ENCODE measurements around the gene PTGES3L.
"Not testable (repeated sequence)": the region's sequence is repeated elsewhere in the genome, so short reads cannot be mapped to it uniquely, and the experiment has no call there.

The PTGES3L gene

GRCh38 chr17:42992872-42993271 lies 13.0 kb upstream of the PTGES3L start:
- Histone ChIP-seq H3K9me3 (replicated peaks in 1 of 11) (no peaks in the 10 kb centered on the region), H3K9ac (0 out of 22 replicates have a peak overlapping the region, but pooled peaks of 1 of the 11 experiments have one; percentile 24), H3K27ac (no peak overlapping the region), H3K4me3 (no peak overlapping the region), H4K20me1 (peaks cover 0 to 8% (median 0%) of the 10 kb centered on the region in 11 experiments; a peak in 3 of 22 replicates), H3K4me2 (no peak overlapping the region), H3K36me3 (peaks cover 68 to 77% (median 71%) of the 10 kb centered on the region in 11 experiments), H3K27me3 (no peaks in the 10 kb centered on the region), H3K4me1 (peaks cover 16 to 36% (median 27%) of the 10 kb centered on the region in 10 experiments)
- no peak for TF ChIP-seq Cebpa-rat (IDR thresholded peaks at IDR 0.05)

- no peak for TF ChIP-seq Cebpa-rat (IDR thresholded peaks at IDR 0.05)
- H3K27ac ChIP-seq: no peak overlapping the region
- peak overlapping the region in 1 of 11 experiments; percentile 19; a peak in 1 of 22 replicates for H3K9ac ChIP-seq
- no peak overlapping the region for H3K4me3 ChIP-seq
- peaks cover 80 to 91% (median 85%) of the 10 kb centered on the region in 11 experiments for H3K36me3 ChIP-seq
- no peaks in the 10 kb centered on the region for H3K9me3 ChIP-seq (replicated peaks in 1 of 11)
- peaks cover 4 to 35% (median 21%) of the 10 kb centered on the region in 10 experiments; a peak in 19 of 20 replicates for H3K4me1 ChIP-seq
- H3K4me2 ChIP-seq: no peak overlapping the region
- H4K20me1 ChIP-seq: peaks cover 0 to 8% (median 0%) of the 10 kb centered on the region in 11 experiments; a peak in 3 of 22 replicates
- H3K27me3 ChIP-seq: no peaks in the 10 kb centered on the region
Observed at GRCh38 chr17:42991471-42991870, 11.6 kb upstream of the PTGES3L start.

- H3K9ac ChIP-seq: peak overlapping the region in 5 of 11 experiments; percentile 3 to 51 (median 15); a peak in 3 of 22 replicates
- peak overlapping the region in 1 of 11 experiments; percentile 4; a peak in 2 of 22 replicates for H3K27ac ChIP-seq
- no peak overlapping the region for H3K4me3 ChIP-seq
- peaks cover 0 to 8% (median 0%) of the 10 kb centered on the region in 11 experiments; a peak in 3 of 22 replicates for H4K20me1 ChIP-seq
- no peaks in the 10 kb centered on the region for H3K27me3 ChIP-seq
- H3K36me3 ChIP-seq: peaks cover 80 to 94% (median 90%) of the 10 kb centered on the region in 11 experiments
- no peaks in the 10 kb centered on the region for H3K9me3 ChIP-seq (replicated peaks in 1 of 11)
- TF ChIP-seq Cebpa-rat (IDR thresholded peaks at IDR 0.05): no peak
- peak overlapping the region in 7 of 11 experiments; percentile 7 to 48 (median 22); a peak in 8 of 22 replicates for H3K4me2 ChIP-seq
- peaks cover 19 to 49% (median 34%) of the 10 kb centered on the region in 10 experiments for H3K4me1 ChIP-seq
Observed at GRCh38 chr17:42989726-42990652, 10.1 kb upstream of the PTGES3L start.

GRCh38 chr17:42989141-42989540 lies 9.3 kb upstream of the PTGES3L start:
- Histone ChIP-seq H3K27me3 (no peaks in the 10 kb centered on the region), H3K4me1 (peaks cover 27 to 58% (median 43%) of the 10 kb centered on the region in 10 experiments), H3K36me3 (peaks cover 73 to 85% (median 83%) of the 10 kb centered on the region in 11 experiments), H3K4me3 (no peak overlapping the region), H4K20me1 (peaks cover 0 to 8% (median 0%) of the 10 kb centered on the region in 11 experiments; a peak in 3 of 22 replicates), H3K9ac (no peak overlapping the region), H3K27ac (no peak overlapping the region), H3K9me3 (replicated peaks in 1 of 11) (no peaks in the 10 kb centered on the region), H3K4me2 (no peak overlapping the region)
- TF ChIP-seq Cebpa-rat (IDR thresholded peaks at IDR 0.05): no peak

DNA sequence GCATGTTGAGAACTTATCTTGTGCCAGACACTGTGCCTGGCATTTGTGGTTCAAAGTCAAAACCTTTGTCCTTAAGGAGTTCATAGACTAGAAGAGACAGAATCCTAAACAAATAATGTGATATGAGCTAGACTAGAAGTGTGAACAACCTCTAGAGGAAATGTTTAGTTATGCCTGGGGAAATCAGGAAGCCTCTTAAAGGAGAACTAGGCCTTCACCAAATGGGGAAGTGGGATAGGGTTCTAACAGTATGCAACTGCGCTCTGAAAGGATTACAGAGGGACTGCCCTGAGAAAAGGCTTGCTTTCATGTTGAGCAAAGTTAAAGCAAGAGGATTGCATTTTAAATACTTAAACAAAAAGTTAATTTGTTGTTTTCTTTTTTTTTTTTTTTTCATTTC lies 5.3 kb upstream of the PTGES3L start:
- Histone ChIP-seq H3K4me2 (peak overlapping the region; percentile 62 to 96 (median 86)), H3K36me3 (peaks cover 34 to 54% (median 47%) of the 10 kb centered on the region in 11 experiments), H3K27ac (peak overlapping the region; percentile 47 to 80 (median 76); a peak in 21 of 22 replicates), H3K9me3 (replicated peaks in 1 of 11) (no peaks in the 10 kb centered on the region), H4K20me1 (peaks cover 0 to 20% (median 5%) of the 10 kb centered on the region in 11 experiments; a peak in 8 of 22 replicates), H3K4me3 (peak overlapping the region in 8 of 10 experiments; percentile 12 to 49 (median 36); a peak in 11 of 20 replicates), H3K4me1 (peaks cover 52 to 76% (median 61%) of the 10 kb centered on the region in 10 experiments), H3K9ac (peak overlapping the region; percentile 18 to 69 (median 64); a peak in 20 of 22 replicates), H3K27me3 (no peaks in the 10 kb centered on the region)
- no peak for TF ChIP-seq Cebpa-rat (IDR thresholded peaks at IDR 0.05)

DNA sequence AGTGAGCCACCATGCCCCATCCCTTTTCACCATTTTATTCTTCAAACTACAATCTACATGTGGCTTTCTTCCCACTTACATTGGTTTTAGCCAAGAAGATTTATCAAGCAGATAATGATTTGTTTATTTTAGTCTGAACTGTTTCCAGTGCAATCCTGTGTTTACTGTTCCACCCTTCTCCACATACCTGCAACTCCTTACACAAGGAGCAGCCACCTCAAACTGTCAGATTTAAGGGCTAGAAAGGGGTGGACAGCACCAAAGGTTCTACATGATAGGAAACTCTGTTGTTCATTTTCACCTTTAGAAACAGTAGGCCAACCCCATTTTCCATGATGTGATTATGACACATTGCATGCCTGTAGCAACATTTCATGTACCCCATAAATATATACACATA lies 2.4 kb upstream of the PTGES3L start:
- no peaks in the 10 kb centered on the region for H3K9me3 ChIP-seq (replicated peaks in 1 of 11)
- H3K4me1 ChIP-seq: peaks cover 63 to 72% (median 66%) of the 10 kb centered on the region in 10 experiments
- H3K4me3 ChIP-seq: peak overlapping the region; percentile 89 to 100 (median 97); a peak in 15 of 20 replicates
- peak overlapping the region; percentile 89 to 99 (median 95) for H3K4me2 ChIP-seq
- peaks cover 5 to 25% (median 17%) of the 10 kb centered on the region in 11 experiments for H3K36me3 ChIP-seq
- no peak overlapping the region for H3K27ac ChIP-seq
- TF ChIP-seq Cebpa-rat (IDR thresholded peaks at IDR 0.05): no peak
- peak overlapping the region in 9 of 11 experiments; percentile 80 to 93 (median 84); a peak in 10 of 22 replicates for H3K9ac ChIP-seq
- H4K20me1 ChIP-seq: peaks cover 0 to 20% (median 5%) of the 10 kb centered on the region in 11 experiments; a peak in 8 of 22 replicates
- H3K27me3 ChIP-seq: no peaks in the 10 kb centered on the region

DNA sequence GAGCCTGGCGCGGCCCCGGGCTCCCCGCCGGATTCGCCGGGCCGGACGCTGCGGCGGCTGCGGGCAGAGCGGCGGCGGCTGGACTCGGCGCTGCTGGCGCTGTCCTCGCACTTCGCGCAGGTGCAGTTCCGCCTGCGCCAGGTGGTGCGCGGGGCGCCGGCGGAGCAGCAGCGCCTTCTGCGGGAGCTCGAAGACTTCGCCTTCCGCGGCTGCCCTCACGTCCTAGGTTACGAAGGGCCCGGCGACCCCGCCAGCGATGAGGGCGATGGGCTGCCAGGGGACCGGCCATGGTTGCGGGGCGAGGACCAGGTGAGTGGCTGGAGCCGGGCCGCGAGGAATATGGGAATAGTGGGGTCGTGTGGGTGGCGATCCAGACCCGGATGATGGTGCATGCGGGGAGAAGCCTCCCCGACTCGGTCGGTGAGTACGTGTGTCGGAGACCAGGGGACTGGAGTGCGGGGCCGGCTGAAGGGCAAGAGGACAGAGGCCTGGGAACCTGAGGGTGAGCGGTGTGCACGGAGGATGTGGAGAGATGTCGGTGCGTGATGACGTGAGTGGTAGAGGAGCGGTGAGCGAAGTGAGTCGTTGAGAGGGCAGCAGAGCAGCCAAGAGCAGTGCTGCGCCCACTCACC lies 1.0 kb upstream of the PTGES3L start:
- H3K4me2 ChIP-seq: peak overlapping the region; percentile 89 to 99 (median 95)
- H4K20me1 ChIP-seq: peaks cover 0 to 20% (median 5%) of the 10 kb centered on the region in 11 experiments; a peak in 8 of 22 replicates
- TF ChIP-seq Cebpa-rat (IDR thresholded peaks at IDR 0.05): no peak
- peaks cover 0 to 11% (median 4%) of the 10 kb centered on the region in 11 experiments; a peak in 11 of 22 replicates for H3K36me3 ChIP-seq
- no peaks in the 10 kb centered on the region for H3K27me3 ChIP-seq
- H3K9ac ChIP-seq: peak overlapping the region; percentile 80 to 93 (median 84)
- H3K9me3 ChIP-seq (replicated peaks in 1 of 11): no peaks in the 10 kb centered on the region
- H3K4me3 ChIP-seq: peak overlapping the region; percentile 89 to 100 (median 97)
- H3K4me1 ChIP-seq: peaks cover 54 to 71% (median 65%) of the 10 kb centered on the region in 10 experiments
- H3K27ac ChIP-seq: peak overlapping the region; percentile 55 to 88 (median 80)

GRCh38 chr17:42980274-42980765 lies 440 bp upstream of the PTGES3L start, which contains the start of gene RUNDC1:
Gene RUNDC1, plus strand, starts transcription at chr17:42980565. Its CDS starts 12 bp downstream, at chr17:42980577.
- Histone ChIP-seq H3K4me2 (peak within 1 kb of the TSS; percentile 89 to 99 (median 95)), H3K27me3 (no peaks in the 10 kb centered on the region), H3K4me3 (peak within 1 kb of the TSS; percentile 89 to 100 (median 97)), H4K20me1 (peaks cover 0 to 20% (median 5%) of the 10 kb centered on the region in 11 experiments; a peak in 8 of 22 replicates), H3K27ac (peak within 1 kb of the TSS; percentile 55 to 88 (median 80)), H3K9me3 (replicated peaks in 1 of 11) (no peaks in the 10 kb centered on the region), H3K4me1 (peaks cover 55 to 71% (median 65%) of the 10 kb centered on the region in 10 experiments), H3K9ac (peak within 1 kb of the TSS; percentile 80 to 93 (median 84)), H3K36me3 (peaks cover 0 to 10% (median 0%) of the 10 kb centered on the region in 11 experiments; a peak in 3 of 22 replicates)
- no peak for TF ChIP-seq Cebpa-rat (IDR thresholded peaks at IDR 0.05)

GRCh38 chr17:42975701-42976100 lies 4.2 kb downstream of the PTGES3L start:
- H3K36me3 ChIP-seq; H3K9me3 ChIP-seq (replicated peaks in 1 of 11); H4K20me1 ChIP-seq; H3K4me3 ChIP-seq; H3K27me3 ChIP-seq: not testable (repeated sequence)
- Histone ChIP-seq H3K4me2 (peak overlapping the region; percentile 59 to 83 (median 66)), H3K4me1 (peaks cover 19 to 40% (median 33%) of the 10 kb centered on the region in 10 experiments), H3K9ac (peak overlapping the region in 8 of 11 experiments; percentile 9 to 58 (median 34); a peak in 7 of 22 replicates), H3K27ac (peak overlapping the region in 7 of 11 experiments; percentile 1 to 50 (median 28); a peak in 9 of 22 replicates)

All from BLaER1 treated with 17β-estradiol and CSF1 and Interleukin-3, amounts not matched to agents 10 nM and 100 nM (cell line).